ENCODE results near the gene SELENOT.

DNA sequence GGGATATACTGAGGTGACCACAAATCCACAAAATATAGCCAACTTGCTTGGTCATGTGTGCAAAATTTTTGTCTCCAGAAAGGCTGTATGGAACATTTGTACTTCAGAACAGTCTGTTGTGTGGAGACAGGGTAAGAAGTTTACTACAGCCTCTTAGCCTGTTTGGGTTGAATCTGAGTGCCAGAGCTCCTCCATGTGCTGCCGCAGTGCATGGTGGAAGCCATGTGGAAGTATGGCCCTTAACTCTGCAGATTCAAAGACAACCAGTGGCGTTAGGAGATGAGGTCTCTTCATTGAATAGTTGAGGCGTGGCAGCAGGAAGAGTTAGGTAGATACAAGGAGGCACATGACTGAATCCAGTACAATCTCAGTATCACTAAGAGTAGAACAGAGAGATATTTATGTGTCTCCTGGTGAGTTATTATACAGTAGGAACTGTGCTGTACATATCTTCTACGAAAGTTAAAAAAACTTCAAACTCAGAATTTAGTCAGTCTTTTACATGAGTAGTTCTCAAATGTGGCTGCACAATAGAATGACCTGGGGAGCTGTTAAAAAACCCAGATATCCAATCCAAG is 47.2 kb upstream of the SELENOT start:
- no peak for TF ChIP-seq POLR2A (IDR thresholded peaks at IDR 0.05)
- TF ChIP-seq, protein P1, sequence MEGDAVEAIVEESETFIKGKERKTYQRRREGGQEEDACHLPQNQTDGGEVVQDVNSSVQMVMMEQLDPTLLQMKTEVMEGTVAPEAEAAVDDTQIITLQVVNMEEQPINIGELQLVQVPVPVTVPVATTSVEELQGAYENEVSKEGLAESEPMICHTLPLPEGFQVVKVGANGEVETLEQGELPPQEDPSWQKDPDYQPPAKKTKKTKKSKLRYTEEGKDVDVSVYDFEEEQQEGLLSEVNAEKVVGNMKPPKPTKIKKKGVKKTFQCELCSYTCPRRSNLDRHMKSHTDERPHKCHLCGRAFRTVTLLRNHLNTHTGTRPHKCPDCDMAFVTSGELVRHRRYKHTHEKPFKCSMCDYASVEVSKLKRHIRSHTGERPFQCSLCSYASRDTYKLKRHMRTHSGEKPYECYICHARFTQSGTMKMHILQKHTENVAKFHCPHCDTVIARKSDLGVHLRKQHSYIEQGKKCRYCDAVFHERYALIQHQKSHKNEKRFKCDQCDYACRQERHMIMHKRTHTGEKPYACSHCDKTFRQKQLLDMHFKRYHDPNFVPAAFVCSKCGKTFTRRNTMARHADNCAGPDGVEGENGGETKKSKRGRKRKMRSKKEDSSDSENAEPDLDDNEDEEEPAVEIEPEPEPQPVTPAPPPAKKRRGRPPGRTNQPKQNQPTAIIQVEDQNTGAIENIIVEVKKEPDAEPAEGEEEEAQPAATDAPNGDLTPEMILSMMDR (IDR thresholded peaks at IDR 0.05): no peak
- no peak for TF ChIP-seq EP300 (IDR thresholded peaks at IDR 0.05)
- TF ChIP-seq POLR2AphosphoS5 (IDR thresholded peaks at IDR 0.05): no peak

All from suprapubic skin (tissue), 4 donors.